ENCODE measurements around the gene GATC.
"Not testable (repeated sequence)": the region's sequence is repeated elsewhere in the genome, so short reads cannot be mapped to it uniquely, and the experiment has no call there.

GATC gene

DNA sequence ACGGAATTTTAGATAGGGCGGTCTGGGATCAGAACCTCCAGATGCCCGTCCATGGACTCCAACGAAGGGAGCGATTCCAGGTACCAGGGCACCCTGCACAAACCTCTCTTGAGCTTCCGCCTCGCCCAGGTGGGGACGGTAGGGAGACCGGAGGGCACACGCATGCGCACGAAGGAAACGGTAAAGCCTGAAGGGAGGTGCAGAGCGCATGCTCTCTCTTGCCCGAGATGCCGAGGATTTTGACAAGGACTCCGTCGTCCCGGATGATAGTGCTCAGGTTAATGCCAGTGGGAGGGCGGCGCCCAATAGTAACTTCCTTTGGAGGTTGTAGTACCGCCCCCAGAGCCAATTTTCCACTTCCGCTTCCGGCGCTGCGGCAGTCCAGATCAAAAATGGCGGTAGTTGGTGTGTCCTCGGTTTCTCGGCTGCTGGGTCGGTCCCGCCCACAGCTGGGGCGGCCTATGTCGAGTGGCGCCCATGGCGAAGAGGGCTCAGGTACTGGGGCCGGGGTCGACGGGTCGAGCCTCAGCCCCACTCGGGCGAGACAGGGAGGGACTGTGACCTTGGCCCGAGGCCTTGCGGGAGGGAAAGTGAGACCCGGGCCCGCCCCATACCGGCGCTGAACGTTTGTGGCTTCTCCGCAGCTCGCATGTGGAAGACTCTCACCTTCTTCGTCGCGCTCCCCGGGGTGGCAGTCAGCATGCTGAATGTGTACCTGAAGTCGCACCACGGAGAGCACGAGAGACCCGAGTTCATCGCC, 8.3 kb upstream of the GATC start, which contains the start of gene COX6A1:
Gene COX6A1, plus strand, starts transcription at position 379 of the 760 bp plus-strand sequence. Its CDS starts 14 bp downstream, at position 393.
- DNase-seq, result peak; percentile 99

GRCh38 chr12:120438495-120439198, 7.6 kb upstream of the GATC start:
- no peak for DNase-seq

- DNase-seq, result peak; percentile 67
Measured at GRCh38 chr12:120439646-120440247, 6.5 kb upstream of the GATC start.

GRCh38 chr12:120444676-120445075, 1.6 kb upstream of the GATC start:
- DNase-seq, result no peak

- not testable (repeated sequence) for DNase-seq
Measured at GRCh38 chr12:120446844-120447178, 567 bp downstream of the GATC start.

GRCh38 chr12:120447992-120448391, 1.7 kb downstream of the GATC start:
- DNase-seq, result no peak

- not testable (repeated sequence) for DNase-seq
Measured at GRCh38 chr12:120452524-120452923, 6.3 kb downstream of the GATC start.

- DNase-seq, result no peak
Measured at GRCh38 chr12:120453060-120453750, 7.0 kb downstream of the GATC start.

- no peak for DNase-seq
Measured at GRCh38 chr12:120453977-120454376, 7.7 kb downstream of the GATC start.

- no peak for DNase-seq
Measured at GRCh38 chr12:120455302-120455701, 9.1 kb downstream of the GATC start.

- no peak for DNase-seq
Measured at GRCh38 chr12:120457133-120457532, 10.9 kb downstream of the GATC start.

DNA sequence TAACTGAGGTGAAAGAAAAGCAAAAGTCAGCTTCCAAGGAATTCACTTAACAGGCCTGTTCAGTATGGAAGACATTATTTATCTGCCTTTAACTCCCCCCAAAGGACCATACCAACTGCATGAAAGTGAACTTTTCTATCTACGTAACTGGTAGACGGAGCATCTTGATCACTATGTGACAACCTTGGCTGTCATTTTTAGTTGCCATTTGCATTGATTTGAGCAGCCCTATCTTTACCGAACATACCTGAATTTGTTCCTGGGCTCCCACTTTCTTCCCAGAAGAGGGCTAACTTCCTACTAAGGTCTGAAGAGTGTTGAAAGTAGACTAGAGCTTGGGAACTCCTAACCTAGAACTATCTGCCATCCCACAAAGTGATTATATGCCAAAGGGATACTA, 13.9 kb downstream of the GATC start:
- DNase-seq, result no peak

GRCh38 chr12:120462099-120462640, 15.9 kb downstream of the GATC start:
- no peak for DNase-seq

DNA sequence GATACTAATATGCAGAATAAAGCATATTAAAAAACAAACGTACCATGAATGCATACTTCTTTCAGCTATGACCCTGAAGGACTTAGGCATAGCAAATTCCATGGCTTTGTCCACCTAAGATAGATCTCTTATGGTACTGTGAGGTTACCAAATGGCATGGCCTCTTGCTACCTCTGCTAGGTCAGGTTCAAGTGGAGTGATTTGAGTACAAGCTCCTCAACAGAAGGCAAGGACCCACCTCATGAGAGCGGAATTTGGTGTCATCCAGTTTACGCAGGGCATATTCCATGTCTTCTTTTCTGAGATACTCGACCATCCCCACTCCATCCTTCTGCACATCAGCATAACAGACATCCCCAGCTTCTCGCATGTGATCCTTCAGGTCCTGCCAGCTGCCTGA, 17.5 kb downstream of the GATC start:
- DNase-seq, result no peak

DNA sequence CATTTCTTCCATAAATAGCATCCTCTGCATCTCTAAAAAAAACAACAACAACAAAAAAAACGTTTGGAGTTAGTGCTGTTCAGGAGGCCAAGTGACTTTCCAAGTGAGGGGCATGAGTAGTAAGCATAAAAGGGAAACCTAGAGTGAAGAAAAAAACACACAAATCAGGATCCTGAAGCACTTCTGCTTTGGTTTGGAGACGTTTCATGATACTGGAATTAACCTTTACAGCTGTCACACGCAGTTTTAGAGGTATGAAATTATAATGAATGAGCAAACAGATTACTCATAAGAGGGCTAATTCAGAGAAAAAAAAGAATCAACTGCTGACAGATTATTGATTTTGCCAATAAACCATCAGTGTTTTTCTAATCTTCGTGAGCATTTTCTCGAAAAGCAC, 19.5 kb downstream of the GATC start:
- DNase-seq, result no peak

DNA sequence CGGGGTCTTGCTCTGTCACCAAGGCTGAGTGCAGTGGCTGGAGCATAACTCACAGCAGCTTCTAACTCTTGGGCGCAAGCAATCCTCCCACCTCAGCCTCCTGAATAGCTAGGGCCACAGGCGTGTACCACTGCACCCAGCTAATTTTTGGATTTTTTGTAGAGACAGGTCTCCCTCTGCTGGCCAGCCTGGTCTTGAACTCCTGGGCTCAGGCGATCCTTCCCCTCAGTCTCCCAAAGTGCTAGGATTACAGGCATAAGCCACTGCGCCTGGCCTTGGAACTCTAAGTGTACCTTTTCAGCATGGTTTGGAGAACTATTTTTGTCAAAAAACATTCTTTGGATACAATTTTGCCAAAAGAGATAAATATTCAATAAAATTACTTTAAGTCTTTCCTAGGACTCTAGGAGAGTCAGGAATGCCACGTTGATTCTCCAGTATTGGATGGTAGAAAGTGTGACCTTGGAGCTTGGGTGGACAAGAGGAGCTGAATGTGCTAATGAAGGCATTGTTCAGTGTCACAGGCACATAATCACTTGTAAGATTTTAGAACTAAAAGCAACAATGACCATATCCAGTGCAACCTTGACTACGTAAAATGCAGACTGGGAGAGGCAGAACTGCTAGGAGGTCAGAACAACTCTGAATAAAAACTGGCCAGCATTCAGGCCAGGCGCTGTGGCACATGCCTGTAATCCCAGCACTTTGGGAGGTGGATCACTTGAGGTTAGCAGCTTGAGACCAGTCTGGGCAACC, 20.5 kb downstream of the GATC start:
- DNase-seq, result peak; percentile 22

- no peak for DNase-seq
Measured at GRCh38 chr12:120467439-120467838, 21.2 kb downstream of the GATC start.

DNA sequence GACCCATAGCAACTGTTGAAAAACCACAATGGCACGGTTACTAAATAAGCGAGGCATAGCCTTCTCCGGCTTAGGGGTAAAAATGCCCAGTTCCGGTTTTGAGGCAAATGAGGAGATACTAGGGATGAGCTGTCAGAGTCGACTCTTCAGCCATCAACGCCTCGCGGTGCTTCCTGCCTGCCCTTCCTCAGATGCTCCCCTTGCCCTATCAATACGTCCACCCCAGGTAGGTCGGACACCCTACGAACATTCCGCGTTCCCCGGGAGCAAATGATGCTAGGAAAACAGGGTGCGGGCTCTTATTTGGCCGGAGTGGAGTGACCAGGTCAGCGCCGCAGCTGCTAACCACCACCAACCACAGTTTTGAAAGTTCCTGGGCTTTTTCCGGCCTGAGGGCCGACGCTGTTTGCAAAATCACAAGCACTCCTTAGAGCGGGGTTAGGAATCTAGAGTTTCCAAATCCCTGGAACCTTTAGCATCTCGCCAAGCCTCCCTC, 22.1 kb downstream of the GATC start:
- no peak for DNase-seq

DNA sequence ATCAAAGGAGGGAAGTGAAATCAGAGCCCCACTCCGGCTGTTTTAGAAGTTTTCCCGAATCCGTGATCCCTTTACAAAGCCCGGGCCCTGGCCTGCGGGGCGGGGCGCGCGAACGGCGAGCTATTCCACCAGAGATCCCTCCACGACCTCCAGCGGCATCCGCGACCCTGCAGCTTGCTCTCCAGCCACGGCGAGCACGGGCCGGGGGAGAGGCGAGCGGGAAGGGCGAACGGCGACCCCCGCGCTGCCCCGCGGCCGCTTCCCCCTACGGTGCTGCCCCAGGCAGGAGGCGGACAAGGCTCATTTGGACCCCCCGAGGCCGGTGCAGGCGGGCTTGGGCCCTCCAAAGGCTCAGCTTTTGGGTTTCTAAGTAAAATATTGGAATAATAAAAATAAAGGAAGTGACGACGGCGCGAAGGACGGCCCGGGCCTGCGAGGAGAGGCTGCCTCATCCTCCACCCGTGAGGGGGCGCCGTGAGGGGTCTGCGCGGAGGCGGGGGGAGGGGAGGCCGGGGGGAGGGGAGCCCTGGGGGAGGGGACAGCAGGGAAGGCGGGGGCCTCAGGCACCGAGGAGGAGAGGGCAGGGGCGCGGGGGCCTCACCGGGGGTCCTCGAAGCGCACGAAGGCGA, 22.7 kb downstream of the GATC start:
- DNase-seq, result no peak

GRCh38 chr12:120469450-120470149, 23.4 kb downstream of the GATC start, which contains the start of gene SRSF9:
SRSF9 (minus strand) TSS chr12:120469748; CDS start chr12:120469609, 139 bp downstream.
- DNase-seq, result peak; percentile 96
